Measurements from ENCODE around the gene C10orf95.

C10orf95 gene

DNA sequence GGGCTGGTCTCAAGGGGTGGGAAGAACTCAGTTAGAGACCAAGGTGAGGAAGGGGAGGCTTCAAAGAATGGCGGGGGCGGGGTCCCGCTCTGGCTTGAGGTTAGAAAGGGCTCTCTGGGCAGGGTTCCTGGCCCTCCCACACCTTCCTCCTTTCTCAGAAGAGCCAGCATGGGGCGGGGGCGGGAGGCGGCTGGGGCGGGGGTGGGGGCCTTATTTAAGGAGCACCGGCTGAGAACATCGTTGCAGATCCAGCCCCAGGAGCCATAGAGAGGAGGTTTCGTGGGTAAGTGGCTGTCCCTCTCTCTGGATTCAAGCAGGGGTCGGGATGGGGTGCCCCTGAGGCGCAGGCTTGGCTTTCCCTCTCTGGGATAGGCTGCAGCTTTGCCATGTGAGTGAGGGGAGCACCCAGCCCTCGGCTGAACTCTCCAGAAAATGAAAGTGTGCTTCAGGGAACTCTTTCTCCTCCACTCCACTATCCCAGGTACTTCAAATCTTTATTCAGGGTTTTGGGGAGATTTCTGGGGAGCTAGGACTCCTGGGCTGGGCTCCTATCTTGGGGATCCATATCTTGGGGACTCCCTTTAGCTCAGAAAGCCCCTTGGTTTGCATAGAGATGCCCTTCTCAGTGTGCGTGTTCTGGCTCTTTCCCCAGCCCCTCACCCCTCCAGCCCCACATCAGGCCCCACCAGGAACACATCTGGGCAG lies 15.7 kb downstream of the C10orf95 start:
- no peak for DNase-seq (ENCODE audit: extremely low spot score, insufficient read length, low read depth)
- FAIRE-seq, result no peak

DNA sequence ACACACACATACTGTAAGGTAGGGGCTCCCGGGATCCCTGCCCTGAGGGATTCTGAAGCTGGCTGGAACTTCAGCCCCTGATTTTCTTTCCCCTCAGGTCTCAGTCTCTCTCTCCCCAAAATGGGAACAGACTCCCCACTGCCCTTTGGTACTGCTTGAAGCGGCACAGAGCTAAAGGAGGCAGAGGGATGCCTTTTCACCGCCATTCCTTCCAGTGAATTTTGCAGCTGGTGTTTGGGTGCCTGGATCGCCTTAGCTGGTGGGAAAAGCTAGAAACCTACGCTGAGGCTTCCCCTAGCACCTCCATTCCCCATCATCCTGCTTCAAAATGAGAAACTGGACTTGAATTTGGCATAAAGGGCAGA lies 16.2 kb downstream of the C10orf95 start:
- DNase-seq (ENCODE audit: extremely low spot score, insufficient read length, low read depth), result no peak
- no peak for FAIRE-seq

DNA sequence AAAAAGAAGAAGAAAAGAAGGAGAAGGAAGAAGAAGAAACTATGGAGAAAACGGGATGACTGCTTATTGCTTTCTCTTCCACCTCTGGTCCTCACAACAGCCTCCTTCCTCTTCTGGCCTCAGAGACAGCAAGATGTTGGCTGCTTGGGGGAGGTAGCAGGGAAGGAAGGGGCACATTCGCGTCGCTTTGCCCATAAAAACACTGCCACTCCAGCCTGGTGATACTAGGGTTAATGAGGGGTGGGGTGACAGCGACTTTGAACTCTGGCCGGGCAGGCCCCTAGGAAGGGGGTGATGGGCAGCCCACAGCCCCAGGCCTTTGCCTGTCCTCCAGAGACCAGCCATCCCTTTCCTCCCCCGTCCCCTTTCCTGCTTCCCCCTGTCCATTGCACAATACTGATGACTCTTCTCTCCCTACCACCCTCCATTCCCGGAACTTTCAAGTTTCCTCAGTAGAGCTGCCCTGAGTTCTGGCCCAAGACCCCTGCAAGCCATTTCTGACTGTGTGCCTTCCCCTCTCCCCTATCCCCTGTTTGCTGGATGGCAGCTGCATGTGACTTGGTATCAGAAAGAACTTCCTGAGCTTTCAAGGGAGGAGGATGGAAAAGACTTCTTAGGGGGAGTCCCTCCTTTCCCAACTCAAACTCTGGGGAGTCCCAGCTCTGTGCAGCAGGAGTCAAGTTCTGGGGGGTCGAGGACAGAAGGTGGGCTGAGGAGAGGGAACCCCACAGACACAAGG lies 16.8 kb downstream of the C10orf95 start:
- DNase-seq (ENCODE audit: extremely low spot score, insufficient read length, low read depth) (no peak), FAIRE-seq (no peak)

DNA sequence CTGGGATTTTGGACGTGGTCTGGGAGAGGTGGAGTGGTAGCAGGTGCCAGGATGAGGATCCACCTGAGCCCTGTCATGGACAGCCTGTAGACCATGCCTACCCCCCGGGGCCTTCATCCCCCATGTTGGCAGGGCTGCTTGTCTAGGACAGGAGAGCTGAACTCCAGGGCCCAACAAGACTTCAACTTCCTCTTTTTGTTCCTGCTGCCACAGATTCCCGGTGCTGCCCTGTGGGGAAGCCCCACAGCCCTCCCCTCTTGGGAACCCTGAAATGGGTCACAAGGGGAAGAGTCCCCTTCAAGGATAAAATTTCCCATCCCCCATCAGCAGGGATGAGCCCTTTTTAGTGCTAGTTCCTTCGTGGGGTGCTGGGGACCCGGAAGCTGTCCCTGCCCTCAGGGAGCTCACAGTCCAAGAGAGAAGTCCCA lies 17.7 kb downstream of the C10orf95 start:
- DNase-seq (ENCODE audit: extremely low spot score, insufficient read length, low read depth) (no peak), FAIRE-seq (no peak)

DNA sequence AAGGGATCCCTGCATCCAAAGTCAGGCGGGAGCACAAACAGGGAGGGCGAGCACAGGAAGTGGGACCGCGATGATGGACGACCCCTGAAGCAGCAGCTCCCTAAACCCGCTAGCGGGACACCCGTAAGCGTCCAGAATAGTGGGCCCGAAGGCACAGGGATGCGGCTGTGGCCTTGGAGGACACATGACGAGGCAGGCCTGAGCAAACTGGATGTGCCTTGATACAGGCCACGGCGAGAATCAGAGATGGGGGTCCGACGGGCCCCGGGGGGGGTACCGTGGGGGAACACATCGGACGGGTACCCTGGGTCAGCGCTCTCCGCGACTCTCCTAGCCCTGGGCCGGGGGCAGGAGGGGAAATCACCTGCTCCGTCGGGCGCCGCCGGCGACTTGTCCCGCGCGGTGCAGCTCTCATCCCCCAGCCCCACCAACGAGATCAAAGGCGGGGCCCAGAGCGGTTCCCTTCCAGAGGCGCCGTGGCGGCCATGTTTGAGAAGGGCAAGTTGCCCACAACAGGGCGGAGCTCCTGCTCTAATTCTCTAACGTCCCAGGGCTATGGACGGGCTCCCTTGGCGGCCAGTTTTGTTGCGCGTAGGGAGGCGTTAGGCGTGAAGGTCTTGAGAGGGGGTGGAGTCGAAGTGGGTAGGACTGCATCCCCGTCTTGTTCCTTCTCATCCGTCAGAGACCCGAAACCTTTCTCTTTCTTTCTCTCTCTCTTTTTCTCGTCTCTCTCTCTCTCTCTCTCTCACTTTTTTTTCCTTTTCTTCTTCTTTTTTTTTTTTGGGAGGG lies 19.0 kb downstream of the C10orf95 start, which contains the start of gene CUEDC2:
Gene CUEDC2 (minus strand): TSS at position 413 of the 789 bp plus-strand sequence. CDS start 7,386 bp downstream, outside the sequence.
- FAIRE-seq (peak; percentile 97), DNase-seq (ENCODE audit: extremely low spot score, insufficient read length, low read depth) (peak; percentile 89)

DNA sequence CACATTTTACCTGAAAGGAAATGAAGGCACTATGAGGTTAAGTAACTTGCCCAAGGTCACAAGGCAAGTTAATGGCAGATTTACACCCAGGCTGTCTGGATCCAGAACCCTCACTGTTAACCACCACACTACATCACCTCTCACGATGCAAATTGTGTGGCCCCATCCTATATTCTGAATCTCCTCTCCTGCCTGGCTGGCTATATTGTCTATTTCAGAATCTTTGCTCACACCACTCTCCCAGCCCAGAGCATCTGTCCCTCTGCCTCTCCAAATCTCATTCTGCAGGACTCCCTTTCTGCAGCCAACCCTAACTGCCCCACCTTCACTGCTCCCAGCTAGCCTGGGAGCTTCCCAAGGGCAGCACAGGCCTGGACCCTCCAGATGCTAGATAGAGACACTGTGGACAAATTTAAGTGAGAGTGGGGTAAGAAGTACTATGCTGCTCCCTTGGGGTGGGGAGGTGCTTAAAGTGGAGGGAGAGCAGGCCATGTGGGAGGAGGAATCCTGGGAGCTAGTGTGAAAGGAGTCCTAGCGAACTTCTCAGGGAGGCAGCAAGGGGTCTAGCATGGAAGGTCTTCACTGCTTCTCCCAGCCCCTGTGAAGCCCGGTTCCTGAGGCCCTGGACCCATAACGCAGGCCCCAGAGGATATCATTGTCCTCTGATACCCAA lies 19.8 kb downstream of the C10orf95 start:
- FAIRE-seq, result no peak
- DNase-seq (ENCODE audit: extremely low spot score, insufficient read length, low read depth), result no peak

DNA sequence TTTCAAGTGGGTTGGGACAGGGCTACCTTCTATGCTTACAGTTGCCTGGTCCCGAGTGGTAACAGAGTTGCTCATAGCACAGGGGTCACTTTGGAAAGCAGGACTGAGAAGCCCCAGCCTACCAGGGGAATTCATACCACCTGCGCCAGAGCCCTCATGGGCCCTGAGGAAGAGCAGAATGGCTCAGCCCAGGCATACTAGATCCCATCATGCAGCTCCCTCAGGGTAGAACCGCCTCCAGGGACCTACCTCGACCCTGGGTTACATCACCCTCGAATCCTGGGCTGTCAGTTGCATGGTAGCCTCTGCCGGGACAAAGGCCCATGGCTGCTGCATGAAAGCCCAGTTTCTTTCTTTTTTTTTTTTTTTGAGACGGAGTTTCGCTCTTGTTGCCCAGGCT lies 21.9 kb downstream of the C10orf95 start:
- DNase-seq (ENCODE audit: extremely low spot score, insufficient read length, low read depth) (no peak), FAIRE-seq (no peak)

DNA sequence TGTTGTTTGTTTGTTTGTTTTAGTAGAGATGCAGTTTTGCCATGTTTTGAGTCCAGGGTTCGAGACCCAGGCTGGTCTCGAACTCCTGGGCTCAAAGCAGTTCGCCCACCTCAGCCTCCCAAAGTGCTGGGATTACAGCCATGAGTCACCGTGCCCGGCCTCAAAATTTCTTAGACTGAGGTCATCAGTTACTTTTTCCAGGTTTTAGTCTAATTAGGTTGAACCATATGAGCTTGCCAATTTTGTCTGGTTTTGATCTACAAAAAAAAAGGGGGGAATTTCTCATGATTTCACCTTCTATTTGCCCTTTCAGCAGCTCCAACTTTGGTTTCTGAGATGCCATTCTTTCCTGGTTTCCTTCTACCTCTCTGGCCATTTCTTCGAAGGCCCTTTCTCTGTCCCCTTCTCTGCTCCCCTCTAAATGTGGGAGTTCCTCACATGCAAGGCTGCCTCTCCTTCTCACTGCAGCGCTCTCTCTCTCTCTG lies 24.5 kb downstream of the C10orf95 start:
- FAIRE-seq (no peak), DNase-seq (ENCODE audit: extremely low spot score, insufficient read length, low read depth) (no peak)

DNA sequence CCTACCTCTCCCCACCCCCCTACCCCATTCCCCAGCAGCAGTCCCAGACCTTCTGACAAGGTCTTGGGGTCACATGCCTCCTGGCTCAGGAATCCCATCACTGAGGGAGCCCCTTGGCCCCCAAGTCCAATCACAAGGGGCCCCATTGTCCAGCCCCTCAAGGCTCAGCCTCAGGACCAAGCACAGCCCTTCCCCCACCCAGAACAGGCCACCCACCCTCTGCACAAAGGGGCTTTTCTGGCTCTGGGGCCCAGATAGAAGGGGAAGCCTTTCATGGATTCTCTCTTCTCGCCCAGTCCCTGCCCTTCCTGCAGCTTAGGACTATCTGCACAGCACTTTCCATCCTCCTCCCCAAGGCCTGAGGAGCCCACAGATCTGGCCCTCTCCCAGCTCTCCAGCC lies 25.9 kb downstream of the C10orf95 start:
- DNase-seq (ENCODE audit: extremely low spot score, insufficient read length, low read depth) (no peak), FAIRE-seq (no peak)

DNA sequence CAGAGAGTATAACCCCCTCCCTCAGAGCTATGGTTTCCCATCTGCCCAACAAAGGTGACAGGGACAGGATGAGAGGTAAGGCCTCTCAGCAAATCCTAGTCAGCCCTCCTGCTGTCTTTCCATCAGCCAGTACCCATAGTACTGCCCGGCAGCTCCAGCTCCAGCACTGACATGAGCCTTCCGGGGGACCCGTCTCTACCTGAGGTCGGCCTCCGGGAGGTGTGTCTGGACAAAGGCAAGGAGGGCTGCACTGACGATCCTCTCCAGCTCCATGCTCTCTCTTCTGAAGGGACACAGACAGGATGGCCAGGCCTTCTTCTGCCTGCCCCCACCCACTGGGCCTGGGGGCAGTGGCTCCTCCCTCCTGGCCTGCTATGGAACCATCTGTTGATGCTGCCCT lies 26.4 kb downstream of the C10orf95 start:
- no peak for FAIRE-seq
- no peak for DNase-seq (ENCODE audit: extremely low spot score, insufficient read length, low read depth)

DNA sequence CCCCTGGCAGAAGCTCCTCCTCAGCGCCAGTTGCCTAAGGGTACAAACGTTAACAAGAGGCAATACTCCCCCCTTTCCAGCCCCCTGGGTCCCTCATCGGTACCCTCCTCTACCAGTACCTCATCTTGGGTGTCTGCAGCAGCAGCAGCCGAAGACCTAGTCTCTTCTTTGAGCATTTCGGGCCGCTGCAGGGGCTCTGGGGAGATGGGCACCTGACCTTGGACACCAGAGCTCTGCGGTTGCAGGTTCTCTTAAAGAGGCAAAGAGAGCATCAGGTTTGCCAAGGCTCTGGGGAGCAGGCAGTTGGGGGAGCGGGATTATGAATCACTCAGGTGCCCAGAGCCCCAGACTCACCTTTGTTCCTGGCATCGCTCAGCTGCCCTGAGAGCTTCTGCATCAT lies 27.2 kb downstream of the C10orf95 start:
- FAIRE-seq, result no peak

DNA sequence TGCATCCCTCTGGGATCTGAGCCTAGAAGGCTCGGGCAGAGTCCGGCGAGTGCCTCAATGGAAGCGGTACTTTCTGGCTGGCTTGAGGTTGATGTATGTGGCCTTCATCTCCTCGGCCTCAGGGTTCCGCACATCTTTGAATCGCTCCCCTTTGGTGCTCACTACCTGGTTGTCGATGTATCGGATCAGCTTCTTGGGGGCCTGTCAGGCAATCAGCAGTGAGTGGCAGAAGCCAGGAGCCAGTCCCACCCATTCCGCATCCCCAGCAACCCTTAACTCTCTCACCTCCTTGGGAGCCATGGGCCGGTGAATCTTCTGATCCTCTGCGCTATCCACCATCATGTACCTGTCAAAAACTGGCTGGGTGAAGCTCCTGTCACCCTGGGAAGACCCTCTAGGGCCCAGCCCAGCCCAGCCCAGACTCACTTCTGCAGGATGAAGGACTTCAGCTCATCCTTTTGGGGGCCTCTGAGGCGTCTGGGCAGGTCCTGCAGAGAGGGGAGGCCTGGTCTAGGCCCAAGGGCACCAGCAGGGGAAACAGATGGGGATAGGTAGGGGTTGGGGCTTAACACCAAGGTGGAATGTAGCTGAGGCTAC lies 27.9 kb downstream of the C10orf95 start:
- FAIRE-seq, result no peak
- DNase-seq (ENCODE audit: extremely low spot score, insufficient read length, low read depth), result no peak

More for the DNA sequence above, 27.2 kb downstream of the C10orf95 start:
- no peak for DNase-seq (ENCODE audit: extremely low spot score, insufficient read length, low read depth)

DNA sequence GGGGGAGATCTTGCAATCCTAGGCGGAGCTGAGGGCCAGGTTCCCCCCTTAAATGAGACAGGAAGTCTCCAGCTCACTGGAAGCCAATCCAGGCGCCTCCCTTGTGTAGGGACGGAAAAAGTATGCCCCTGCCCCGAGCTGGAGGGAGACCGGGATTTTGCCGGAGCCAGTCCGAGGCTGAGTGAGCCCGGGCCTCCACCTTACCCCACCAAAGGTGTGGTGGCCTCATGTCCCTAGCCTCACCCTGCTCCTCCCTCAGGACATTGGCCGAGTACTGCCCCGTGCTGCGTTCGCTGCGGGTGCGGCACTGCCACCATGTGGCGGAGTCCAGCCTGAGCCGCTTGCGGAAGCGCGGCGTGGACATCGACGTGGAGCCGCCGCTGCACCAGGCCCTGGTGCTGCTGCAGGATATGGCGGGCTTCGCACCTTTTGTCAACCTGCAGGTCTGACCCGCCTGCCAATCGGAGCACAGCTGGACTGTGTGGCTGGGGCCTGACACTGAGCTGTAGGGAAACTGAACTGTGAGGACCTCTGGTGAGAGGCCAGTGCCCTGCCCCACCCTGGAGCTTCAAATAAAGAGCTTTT lies 28.7 kb downstream of the C10orf95 start:
- DNase-seq (ENCODE audit: extremely low spot score, insufficient read length, low read depth) (no peak), FAIRE-seq (peak; percentile 84)

DNA sequence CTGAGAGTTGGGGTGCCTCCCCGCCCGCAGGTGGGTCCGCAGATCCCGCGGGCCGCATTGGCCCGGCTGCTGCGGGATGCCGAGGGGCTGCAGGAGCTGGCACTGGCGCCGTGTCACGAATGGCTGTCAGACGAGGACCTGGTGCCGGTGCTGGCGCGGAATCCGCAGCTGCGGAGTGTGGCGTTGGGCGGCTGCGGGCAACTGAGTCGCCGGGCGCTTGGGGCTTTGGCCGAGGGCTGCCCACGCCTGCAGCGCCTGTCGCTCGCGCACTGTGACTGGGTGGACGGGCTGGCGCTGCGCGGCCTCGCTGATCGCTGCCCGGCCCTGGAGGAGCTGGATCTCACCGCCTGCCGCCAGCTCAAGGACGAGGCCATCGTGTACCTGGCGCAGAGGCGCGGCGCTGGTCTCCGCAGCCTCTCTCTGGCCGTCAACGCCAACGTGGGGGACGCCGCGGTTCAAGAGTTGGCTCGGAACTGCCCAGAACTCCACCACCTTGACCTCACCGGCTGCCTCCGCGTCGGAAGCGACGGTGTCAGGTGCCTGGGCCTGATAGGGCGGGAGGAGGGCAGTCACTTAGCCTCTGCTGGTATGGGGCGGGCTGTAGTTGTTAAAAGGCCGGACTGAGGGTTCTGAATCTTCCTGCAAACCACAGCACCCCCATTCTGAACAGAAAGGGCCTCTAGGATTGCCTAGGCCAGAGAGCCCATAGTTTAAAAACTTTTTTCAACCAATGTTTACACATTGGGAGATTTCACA lies 29.4 kb downstream of the C10orf95 start:
- FAIRE-seq, result no peak

DNA sequence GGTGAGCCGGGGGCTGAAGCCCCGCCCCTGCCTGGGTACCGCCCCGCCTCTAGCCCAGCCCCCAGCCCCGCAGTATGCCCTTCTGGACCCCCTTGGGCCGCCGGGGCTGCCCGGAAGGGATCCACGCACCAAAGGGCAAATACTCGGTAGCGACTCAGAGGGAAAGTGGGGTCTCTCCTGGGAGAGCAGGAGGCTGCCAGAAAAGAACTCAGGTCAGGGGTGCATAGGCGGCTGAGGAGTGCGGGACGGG lies 29.9 kb downstream of the C10orf95 start:
- DNase-seq (ENCODE audit: extremely low spot score, insufficient read length, low read depth) (no peak), FAIRE-seq (no peak)

More for the DNA sequence above, 29.4 kb downstream of the C10orf95 start:
- no peak for DNase-seq (ENCODE audit: extremely low spot score, insufficient read length, low read depth)

DNA sequence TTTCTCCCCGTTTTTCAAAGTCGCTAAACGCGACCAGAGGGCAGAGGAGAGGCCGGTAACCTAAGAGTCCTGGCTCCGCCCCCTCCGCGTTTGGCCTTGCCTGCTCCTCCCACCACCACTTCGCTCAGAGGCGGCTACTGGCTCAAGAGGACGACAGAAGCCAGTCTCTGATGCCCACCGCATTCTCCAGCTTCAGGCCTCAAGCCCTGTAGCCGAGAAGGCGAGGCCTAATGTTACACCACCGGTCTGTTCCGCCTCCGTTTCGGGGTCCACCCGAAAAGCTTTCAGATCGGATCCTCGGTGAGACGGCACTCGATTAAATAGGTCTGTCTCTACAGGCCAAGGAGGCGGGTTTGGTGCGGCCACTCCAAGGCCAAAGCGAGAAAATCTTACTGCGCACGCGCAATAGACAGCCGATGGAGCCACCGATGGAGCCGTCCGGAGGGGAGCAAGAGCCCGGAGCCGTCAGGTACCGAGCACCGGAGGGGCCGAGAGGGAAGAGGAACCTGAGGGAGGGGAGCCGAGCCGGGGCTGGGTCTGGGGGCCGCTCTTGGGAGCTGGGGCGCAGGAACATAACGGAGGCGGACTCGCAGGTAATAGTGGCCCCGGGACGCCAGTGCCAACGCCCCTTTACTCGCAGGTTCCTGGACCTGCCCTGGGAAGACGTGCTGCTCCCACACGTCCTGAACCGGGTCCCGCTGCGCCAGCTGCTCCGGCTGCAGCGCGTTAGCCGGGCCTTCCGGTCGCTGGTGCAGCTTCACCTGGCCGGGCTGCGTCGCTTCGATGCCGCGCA lies 30.4 kb downstream of the C10orf95 start, which contains the start of gene FBXL15:
Gene FBXL15 (plus strand): TSS at position 123 of the 793 bp plus-strand sequence. CDS start 294 bp downstream, at position 417.
- DNase-seq (ENCODE audit: extremely low spot score, insufficient read length, low read depth) (peak; percentile 96), FAIRE-seq (peak; percentile 96)

DNA sequence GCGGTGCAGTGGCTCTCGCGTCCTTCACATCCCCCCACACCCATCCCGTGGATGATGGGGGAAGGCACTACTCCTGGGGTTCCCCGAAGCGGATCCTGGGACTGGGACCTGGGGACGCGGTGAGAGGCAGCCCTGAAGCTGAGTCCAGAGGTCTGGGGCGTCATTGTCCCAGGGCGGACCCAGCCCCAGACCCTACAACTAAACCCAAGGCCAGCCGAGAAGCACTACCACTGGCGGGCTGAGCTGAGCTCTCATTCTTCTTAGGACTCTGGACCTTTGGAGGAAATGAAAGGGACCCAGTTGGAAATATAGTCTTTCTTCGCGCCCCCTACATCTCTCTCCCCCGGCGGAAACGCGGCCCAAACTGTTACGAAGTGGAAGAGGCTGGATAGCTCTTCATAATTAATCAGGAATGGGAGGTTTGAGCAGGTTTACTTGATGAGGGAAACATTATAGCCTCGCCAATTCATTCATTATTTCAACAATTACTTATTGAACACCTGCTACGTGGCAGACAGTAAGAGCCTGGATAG lies 31.1 kb downstream of the C10orf95 start:
- no peak for FAIRE-seq
- DNase-seq (ENCODE audit: extremely low spot score, insufficient read length, low read depth), result no peak
